GM19397 (cell line): ENCODE data around the gene VIT.

Source experiments
- ATAC-seq: cut with Tn5 transposase; IDR thresholded peaks from one replicate; pipeline ENCODE4 v1.9.1; 2021; ENCODE audit warnings: mild to moderate bottlenecking, moderate library complexity; ENCODE audit not compliant: unreplicated experiment

The VIT gene

GRCh38 chr2:36696533-36696932 is at the start of gene VIT:
Gene VIT, plus strand, starts transcription at chr2:36696707. Its CDS starts 19,664 bp downstream, at chr2:36716371.
- no peak for ATAC-seq

- ATAC-seq, result no peak
These were observed 46.3 kb upstream of the VIT start for GRCh38 chr2:36650031-36650829.

GRCh38 chr2:36653155-36653554 is 43.4 kb upstream of the VIT start:
- no peak for ATAC-seq

- ATAC-seq, result no peak
These were observed 42.4 kb upstream of the VIT start for GRCh38 chr2:36653967-36654694.

- ATAC-seq, result no peak
These were observed 41.1 kb upstream of the VIT start for GRCh38 chr2:36655453-36655852.

GRCh38 chr2:36657703-36658102 is 38.8 kb upstream of the VIT start:
- no peak for ATAC-seq

- ATAC-seq, result no peak
These were observed 38.2 kb upstream of the VIT start for GRCh38 chr2:36658277-36658748.

GRCh38 chr2:36659218-36659617 is 37.3 kb upstream of the VIT start:
- ATAC-seq, result no peak

- peak; percentile 47 for ATAC-seq
These were observed 36.6 kb upstream of the VIT start for GRCh38 chr2:36659872-36660312.

- ATAC-seq, result no peak
These were observed 33.9 kb upstream of the VIT start for GRCh38 chr2:36662638-36663037.

- no peak for ATAC-seq
These were observed 33.2 kb upstream of the VIT start for GRCh38 chr2:36663295-36663694.

- ATAC-seq, result peak; percentile 79
These were observed 32.4 kb upstream of the VIT start for GRCh38 chr2:36663851-36664695.

GRCh38 chr2:36664696-36665076 is 31.8 kb upstream of the VIT start:
- no peak for ATAC-seq

- no peak for ATAC-seq
These were observed 28.6 kb upstream of the VIT start for GRCh38 chr2:36667931-36668330.

- no peak for ATAC-seq
These were observed 25.5 kb upstream of the VIT start for GRCh38 chr2:36670881-36671595.

GRCh38 chr2:36671731-36672130 is 24.8 kb upstream of the VIT start:
- no peak for ATAC-seq

GRCh38 chr2:36672199-36672598 is 24.3 kb upstream of the VIT start:
- no peak for ATAC-seq

GRCh38 chr2:36675579-36676282 is 20.8 kb upstream of the VIT start:
- no peak for ATAC-seq

GRCh38 chr2:36676364-36676763 is 20.1 kb upstream of the VIT start:
- ATAC-seq, result no peak

GRCh38 chr2:36677386-36677785 is 19.1 kb upstream of the VIT start:
- ATAC-seq, result no peak
